ENCODE data around the gene WDR81.
"Not testable (repeated sequence)": the region's sequence is repeated elsewhere in the genome, so short reads cannot be mapped to it uniquely, and the experiment has no call there.

- not testable (repeated sequence) for TF ChIP-seq LEF1 (IDR thresholded peaks at IDR 0.05; ENCODE audit: borderline replicate concordance); SUZ12 (IDR thresholded peaks at IDR 0.05); L3MBTL2 (conservative IDR thresholded peaks at IDR 0.05); FOXM1 (IDR thresholded peaks at IDR 0.05; ENCODE audit: borderline replicate concordance); TARDBP (IDR thresholded peaks at IDR 0.05); HDGF (IDR thresholded peaks at IDR 0.05; ENCODE audit: borderline replicate concordance); ELF4 (IDR thresholded peaks at IDR 0.05); SP1 (IDR thresholded peaks at IDR 0.05); FOXK2 (IDR thresholded peaks at IDR 0.05); ARNT (IDR thresholded peaks at IDR 0.05); BHLHE40 (IDR thresholded peaks at IDR 0.05; ENCODE audit: borderline replicate concordance); ZNF384 (IDR thresholded peaks at IDR 0.05); PKNOX1 (IDR thresholded peaks at IDR 0.05)
These were observed 17.4 kb downstream of the WDR81 start for GRCh38 chr17:1741899-1742298.
